HFF-Myc (cell line): ENCODE data around the gene COX15.
"Not testable (repeated sequence)": the region's sequence is repeated elsewhere in the genome, so short reads cannot be mapped to it uniquely, and the experiment has no call there.

Experiments
- DNase-seq: peaks from one replicate; pipeline ENCODE4 v3.0.0-alpha.2; 2011; ENCODE audit warnings: low read depth; ENCODE audit errors: extremely low read depth
- H3K4me3 ChIP-seq: replicated peaks from 2 replicates; pipeline ENCODE4 v1.5.1; 2011; ENCODE audit warnings: low read depth, mild to moderate bottlenecking, control low read depth, low read length
- TF ChIP-seq, protein P1 (sequence below): IDR thresholded peaks from 2 replicates; pipeline ENCODE4 v1.5.1; 2012; ENCODE audit warnings: mild to moderate bottlenecking, low read depth, low read length, control low read depth; ENCODE audit errors: missing control alignments

COX15 gene

DNA sequence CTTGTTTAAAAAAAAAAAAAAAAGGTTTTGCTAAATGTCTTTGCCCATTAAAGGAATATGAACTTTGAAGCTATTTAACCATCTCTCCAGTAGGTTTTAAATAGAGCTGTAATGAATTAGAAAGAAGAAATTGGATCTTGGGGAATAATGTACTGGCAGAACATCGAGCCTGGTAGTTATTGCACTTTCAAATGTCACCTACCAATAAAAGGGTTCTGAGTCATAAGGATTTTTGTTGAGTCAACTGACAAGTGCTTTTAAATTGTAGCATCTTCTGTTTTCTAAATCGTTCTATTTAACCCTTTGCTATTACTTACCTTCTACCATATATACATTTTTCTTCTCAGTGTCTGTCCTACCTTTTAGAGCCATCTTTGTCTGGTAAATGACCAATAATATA is 10.8 kb upstream of the COX15 start:
- H3K4me3 ChIP-seq, result no peak overlapping the region
- TF ChIP-seq, protein P1, sequence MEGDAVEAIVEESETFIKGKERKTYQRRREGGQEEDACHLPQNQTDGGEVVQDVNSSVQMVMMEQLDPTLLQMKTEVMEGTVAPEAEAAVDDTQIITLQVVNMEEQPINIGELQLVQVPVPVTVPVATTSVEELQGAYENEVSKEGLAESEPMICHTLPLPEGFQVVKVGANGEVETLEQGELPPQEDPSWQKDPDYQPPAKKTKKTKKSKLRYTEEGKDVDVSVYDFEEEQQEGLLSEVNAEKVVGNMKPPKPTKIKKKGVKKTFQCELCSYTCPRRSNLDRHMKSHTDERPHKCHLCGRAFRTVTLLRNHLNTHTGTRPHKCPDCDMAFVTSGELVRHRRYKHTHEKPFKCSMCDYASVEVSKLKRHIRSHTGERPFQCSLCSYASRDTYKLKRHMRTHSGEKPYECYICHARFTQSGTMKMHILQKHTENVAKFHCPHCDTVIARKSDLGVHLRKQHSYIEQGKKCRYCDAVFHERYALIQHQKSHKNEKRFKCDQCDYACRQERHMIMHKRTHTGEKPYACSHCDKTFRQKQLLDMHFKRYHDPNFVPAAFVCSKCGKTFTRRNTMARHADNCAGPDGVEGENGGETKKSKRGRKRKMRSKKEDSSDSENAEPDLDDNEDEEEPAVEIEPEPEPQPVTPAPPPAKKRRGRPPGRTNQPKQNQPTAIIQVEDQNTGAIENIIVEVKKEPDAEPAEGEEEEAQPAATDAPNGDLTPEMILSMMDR, result no peak
- no peak for DNase-seq

DNA sequence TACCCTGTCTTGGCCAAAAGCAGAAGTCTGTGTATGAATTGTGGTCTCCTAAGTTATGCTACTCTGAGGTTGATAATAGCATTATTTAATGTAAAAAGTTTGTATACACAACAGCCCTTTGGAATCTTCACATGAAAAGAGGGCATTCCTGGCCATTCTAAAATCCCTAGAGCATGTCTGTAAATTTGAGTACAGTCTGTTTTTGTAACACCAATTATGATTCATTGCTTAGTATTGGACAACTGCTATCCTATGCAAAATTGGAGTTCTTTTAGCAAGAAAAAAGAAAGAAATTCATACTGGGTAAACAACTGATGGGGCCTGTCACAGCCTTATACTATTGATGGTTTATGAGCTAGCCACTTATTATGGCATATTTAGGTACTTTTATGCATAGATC is 10.3 kb upstream of the COX15 start:
- TF ChIP-seq, protein P1, result no peak
- no peak overlapping the region for H3K4me3 ChIP-seq
- DNase-seq, result no peak

DNA sequence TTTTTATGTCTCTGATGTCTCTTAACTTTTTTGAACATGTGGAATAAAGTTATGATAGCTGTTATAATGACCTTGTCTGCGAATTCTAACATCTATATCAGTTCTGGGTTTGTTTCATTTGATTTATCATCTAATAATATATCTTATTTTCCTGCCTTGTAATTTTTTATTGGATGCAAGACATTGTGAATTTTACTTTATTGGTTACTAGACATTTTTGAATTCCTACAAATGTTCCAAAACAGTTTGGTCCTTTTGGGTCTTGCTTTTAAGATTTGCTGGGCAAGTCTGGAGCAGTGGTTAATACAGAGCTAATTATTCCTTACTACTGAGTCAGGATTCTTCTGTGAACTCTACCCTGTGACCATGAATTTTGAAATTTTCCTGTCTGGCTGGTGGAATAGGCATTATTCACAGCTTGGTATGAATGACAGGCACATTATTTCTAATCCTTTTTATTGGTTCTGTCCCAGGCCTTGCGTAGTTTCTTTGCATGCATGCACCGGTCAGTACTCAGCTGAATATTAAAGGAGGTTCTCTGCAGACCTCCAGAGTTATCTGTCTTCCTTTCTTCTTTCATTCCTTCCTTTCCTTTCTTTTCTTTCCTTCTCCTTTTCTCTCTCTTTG is 9.1 kb upstream of the COX15 start:
- no peak overlapping the region for H3K4me3 ChIP-seq

DNA sequence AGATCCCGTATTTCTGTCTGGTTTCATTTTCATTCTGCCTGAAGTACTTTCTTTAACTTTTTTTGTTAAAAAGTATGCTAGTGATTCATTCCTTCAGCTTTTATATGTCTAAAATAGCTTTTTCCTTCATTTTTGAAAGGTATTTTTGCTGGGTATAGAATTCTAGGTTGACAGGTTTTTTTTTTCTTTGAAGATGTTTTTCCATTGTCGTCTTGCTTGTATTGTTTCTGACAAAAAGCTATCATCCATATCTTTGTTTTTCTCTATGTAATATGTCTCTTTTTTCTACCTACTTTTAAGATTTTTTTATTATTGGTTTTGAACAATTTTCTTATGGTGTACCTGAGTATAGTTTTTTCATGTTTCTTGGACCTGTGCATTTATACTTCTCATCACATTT is 8.3 kb upstream of the COX15 start:
- no peak for DNase-seq
- no peak overlapping the region for H3K4me3 ChIP-seq
- TF ChIP-seq, protein P1, result no peak

More for the DNA sequence above, 9.1 kb upstream of the COX15 start:
- DNase-seq, result no peak
- TF ChIP-seq, protein P1, result no peak

DNA sequence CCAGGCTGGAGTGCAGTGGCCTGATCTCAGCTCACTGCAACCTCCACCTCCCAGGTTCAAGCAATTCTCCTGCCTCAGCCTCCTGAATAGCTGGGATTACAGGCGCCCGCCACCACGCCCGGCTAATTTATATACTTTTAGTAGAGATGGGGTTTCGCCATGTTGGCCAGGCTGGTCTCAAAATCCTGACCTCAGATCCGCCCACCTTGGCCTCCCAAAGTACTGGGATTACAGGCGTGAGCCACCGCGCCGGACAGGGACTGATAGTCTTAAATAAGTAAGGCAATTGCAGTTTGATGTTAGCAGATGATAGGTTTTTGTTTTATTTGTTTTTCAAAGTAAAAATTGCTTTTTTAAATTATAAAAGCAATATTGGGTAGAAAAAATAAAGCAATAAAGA is 2.2 kb upstream of the COX15 start:
- not testable (repeated sequence) for DNase-seq, H3K4me3 ChIP-seq

DNA sequence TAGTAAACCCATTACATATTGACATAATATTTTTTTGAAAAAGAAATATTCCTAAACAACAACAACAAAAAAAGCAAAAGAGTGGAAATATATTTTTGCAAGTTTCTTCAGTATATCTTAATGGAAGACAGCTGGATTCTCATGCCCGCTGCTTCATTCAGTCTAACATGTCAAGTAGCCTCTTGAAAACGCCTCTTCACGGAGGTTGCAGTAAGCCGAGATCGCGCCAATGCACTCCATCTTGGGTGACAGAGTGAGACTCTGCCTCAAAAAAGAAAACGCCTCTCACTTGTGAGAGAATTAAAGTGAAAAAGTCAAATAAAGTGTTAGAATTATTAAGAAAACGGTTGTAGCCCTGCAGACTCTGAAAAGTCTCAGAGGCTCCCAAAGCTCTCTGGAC is 1.4 kb upstream of the COX15 start:
- DNase-seq, result no peak
- TF ChIP-seq, protein P1, result no peak

DNA sequence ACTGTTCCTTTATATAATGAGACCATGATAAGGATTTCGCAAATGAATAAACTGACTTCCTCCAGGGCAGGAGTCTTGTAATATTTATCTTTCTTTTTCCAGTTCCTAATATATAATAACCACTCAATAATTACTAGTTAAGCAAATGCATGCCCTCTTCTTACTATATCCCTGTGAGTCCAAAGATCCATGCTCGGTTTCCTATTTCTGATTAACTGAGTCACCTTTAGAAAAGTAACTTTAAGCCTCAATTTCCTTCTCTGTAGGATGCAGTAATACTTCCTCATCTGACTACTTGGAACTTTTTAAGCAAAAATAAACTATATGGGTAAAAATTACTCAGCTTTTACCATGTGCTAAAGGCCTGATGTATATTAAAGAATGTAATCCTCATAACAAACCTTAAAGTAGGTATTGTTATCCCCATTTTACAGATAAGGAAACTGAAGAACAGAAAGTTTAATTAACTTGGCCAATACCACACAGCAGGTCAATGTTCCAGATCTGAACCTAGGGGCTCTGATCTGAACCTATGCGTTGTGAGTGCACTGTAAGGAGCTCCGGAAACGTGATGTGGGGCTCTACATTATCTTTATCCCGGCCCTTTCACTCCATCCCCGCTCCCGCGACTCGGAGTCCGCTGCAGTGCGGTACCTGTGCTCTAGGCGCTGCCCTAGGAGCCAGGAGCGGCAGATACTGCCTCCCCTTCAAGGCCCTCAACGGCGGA is 458 bp downstream of the COX15 start:
- no peak for DNase-seq
- peak overlapping the region; percentile 97 for H3K4me3 ChIP-seq
- TF ChIP-seq, protein P1, result no peak

More for the DNA sequence above, 1.4 kb upstream of the COX15 start:
- peak overlapping the region; percentile 97 for H3K4me3 ChIP-seq
